Activated naive CD8-positive, alpha-beta T cell (primary cell): ENCODE data around the gene FLT3.
A peak's percentile ranks its signal among the peaks of the same experiment; 100 is the strongest.

Source experiments
- H3K27ac Mint-ChIP-seq: one replicate; pipeline ENCODE4 v1.8.0; 2021; ENCODE audit warnings: mixed read lengths
- H3K27me3 Mint-ChIP-seq: one replicate; pipeline ENCODE4 v1.8.0; 2021; ENCODE audit warnings: mixed read lengths
- H3K36me3 Mint-ChIP-seq: one replicate; pipeline ENCODE4 v1.8.0; 2021; ENCODE audit warnings: mixed read lengths
- H3K4me1 Mint-ChIP-seq: one replicate; pipeline ENCODE4 v1.8.0; 2021; ENCODE audit warnings: low read depth, mixed read lengths
- H3K4me3 Mint-ChIP-seq: one replicate; pipeline ENCODE4 v1.8.0; 2021; ENCODE audit warnings: mild to moderate bottlenecking, mixed read lengths
- H3K9me3 Mint-ChIP-seq: one replicate; pipeline ENCODE4 v1.8.0; 2021; ENCODE audit warnings: low read depth, mixed read lengths

Gene FLT3

GRCh38 chr13:27980280-27980998 lies 119.9 kb downstream of the FLT3 start:
- H3K27me3 Mint-ChIP-seq, result peaks cover 47% of the 10 kb centered on the region
- H3K9me3 Mint-ChIP-seq, result no peaks in the 10 kb centered on the region
- no peaks in the 10 kb centered on the region for H3K36me3 Mint-ChIP-seq
- peaks cover 23% of the 10 kb centered on the region for H3K4me1 Mint-ChIP-seq
- peak overlapping the region; percentile 46 for H3K4me3 Mint-ChIP-seq
- no peak overlapping the region for H3K27ac Mint-ChIP-seq

GRCh38 chr13:27979765-27980279 lies 120.6 kb downstream of the FLT3 start:
- Mint-ChIP-seq H3K4me3 (peak overlapping the region; percentile 46), H3K36me3 (no peaks in the 10 kb centered on the region), H3K27me3 (peaks cover 52% of the 10 kb centered on the region), H3K27ac (no peak overlapping the region), H3K4me1 (peaks cover 23% of the 10 kb centered on the region), H3K9me3 (no peaks in the 10 kb centered on the region)

GRCh38 chr13:27979001-27979643 lies 121.3 kb downstream of the FLT3 start:
- Mint-ChIP-seq H3K27me3 (peaks cover 56% of the 10 kb centered on the region), H3K27ac (no peak overlapping the region), H3K9me3 (no peaks in the 10 kb centered on the region), H3K4me3 (peak overlapping the region; percentile 15), H3K36me3 (no peaks in the 10 kb centered on the region), H3K4me1 (peaks cover 23% of the 10 kb centered on the region)

GRCh38 chr13:27978301-27978968 lies 121.9 kb downstream of the FLT3 start:
- H3K9me3 Mint-ChIP-seq, result no peaks in the 10 kb centered on the region
- no peaks in the 10 kb centered on the region for H3K36me3 Mint-ChIP-seq
- H3K27ac Mint-ChIP-seq, result no peak overlapping the region
- peaks cover 53% of the 10 kb centered on the region for H3K27me3 Mint-ChIP-seq
- peaks cover 23% of the 10 kb centered on the region for H3K4me1 Mint-ChIP-seq
- H3K4me3 Mint-ChIP-seq, result peak overlapping the region; percentile 5

GRCh38 chr13:27977476-27978300 lies 122.7 kb downstream of the FLT3 start:
- no peaks in the 10 kb centered on the region for H3K9me3 Mint-ChIP-seq
- no peaks in the 10 kb centered on the region for H3K36me3 Mint-ChIP-seq
- peaks cover 23% of the 10 kb centered on the region for H3K4me1 Mint-ChIP-seq
- peak overlapping the region; percentile 38 for H3K4me3 Mint-ChIP-seq
- H3K27me3 Mint-ChIP-seq, result peaks cover 49% of the 10 kb centered on the region
- H3K27ac Mint-ChIP-seq, result no peak overlapping the region

GRCh38 chr13:27976362-27977091 lies 123.8 kb downstream of the FLT3 start:
- Mint-ChIP-seq H3K4me3 (no peak overlapping the region), H3K27me3 (peaks cover 41% of the 10 kb centered on the region), H3K9me3 (no peaks in the 10 kb centered on the region), H3K27ac (no peak overlapping the region), H3K4me1 (peaks cover 23% of the 10 kb centered on the region), H3K36me3 (no peaks in the 10 kb centered on the region)

GRCh38 chr13:27975564-27976361 lies 124.6 kb downstream of the FLT3 start:
- H3K9me3 Mint-ChIP-seq, result no peaks in the 10 kb centered on the region
- no peaks in the 10 kb centered on the region for H3K36me3 Mint-ChIP-seq
- no peak overlapping the region for H3K4me3 Mint-ChIP-seq
- H3K4me1 Mint-ChIP-seq, result peaks cover 23% of the 10 kb centered on the region
- H3K27ac Mint-ChIP-seq, result no peak overlapping the region
- H3K27me3 Mint-ChIP-seq, result peaks cover 42% of the 10 kb centered on the region

GRCh38 chr13:27973961-27974662 lies 126.3 kb downstream of the FLT3 start:
- Mint-ChIP-seq H3K4me1 (peaks cover 17% of the 10 kb centered on the region), H3K36me3 (no peaks in the 10 kb centered on the region), H3K4me3 (no peak overlapping the region), H3K27ac (no peak overlapping the region), H3K27me3 (peaks cover 43% of the 10 kb centered on the region), H3K9me3 (no peaks in the 10 kb centered on the region)

GRCh38 chr13:27973291-27973690 lies 127.1 kb downstream of the FLT3 start:
- Mint-ChIP-seq H3K27me3 (peaks cover 41% of the 10 kb centered on the region), H3K9me3 (no peaks in the 10 kb centered on the region), H3K36me3 (no peaks in the 10 kb centered on the region), H3K4me1 (peaks cover 12% of the 10 kb centered on the region), H3K4me3 (no peak overlapping the region), H3K27ac (no peak overlapping the region)

GRCh38 chr13:27972478-27972820 lies 127.9 kb downstream of the FLT3 start:
- Mint-ChIP-seq H3K36me3 (no peaks in the 10 kb centered on the region), H3K4me3 (no peak overlapping the region), H3K9me3 (no peaks in the 10 kb centered on the region), H3K4me1 (peaks cover 16% of the 10 kb centered on the region), H3K27me3 (peaks cover 44% of the 10 kb centered on the region), H3K27ac (no peak overlapping the region)

- H3K36me3 Mint-ChIP-seq, result no peaks in the 10 kb centered on the region
- no peak overlapping the region for H3K4me3 Mint-ChIP-seq
Observed at GRCh38 chr13:27971776-27972477, 128.4 kb downstream of the FLT3 start.

GRCh38 chr13:27971236-27971645 lies 129.1 kb downstream of the FLT3 start:
- Mint-ChIP-seq H3K4me1 (peaks cover 21% of the 10 kb centered on the region), H3K4me3 (no peak overlapping the region)

More at GRCh38 chr13:27971776-27972477, 128.4 kb downstream of the FLT3 start:
- Mint-ChIP-seq H3K27me3 (peaks cover 45% of the 10 kb centered on the region), H3K27ac (no peak overlapping the region), H3K9me3 (no peaks in the 10 kb centered on the region), H3K4me1 (peaks cover 20% of the 10 kb centered on the region)

More at GRCh38 chr13:27971236-27971645, 129.1 kb downstream of the FLT3 start:
- Mint-ChIP-seq H3K27me3 (peaks cover 45% of the 10 kb centered on the region), H3K9me3 (no peaks in the 10 kb centered on the region), H3K36me3 (no peaks in the 10 kb centered on the region), H3K27ac (no peak overlapping the region)
